ENCODE measurements around the gene PALD1.

GRCh38 chr10:70602665-70603448 is 124.3 kb downstream of the PALD1 start, which contains the start of gene PRF1:
- TF ChIP-seq CTCF (conservative IDR thresholded peaks at IDR 0.05 in 1 of 2, IDR thresholded peaks at IDR 0.05 in 1 of 2; ENCODE audit: low read depth in 1 of 2, low read length in 2 of 2) (no peak), EZH2 (IDR thresholded peaks at IDR 0.05; ENCODE audit: low read length, missing control alignments) (no peak)

Data from fibroblast of lung (primary cell).